Chondrocyte (in vitro differentiated cells): ENCODE results near the gene C19orf12. TPM values are rescaled to one million over a fixed set of nuclear protein-coding genes. Genes with fewer than 3 reads are reported as not detected.

Source experiments
- DNase-seq: peaks from one replicate; pipeline ENCODE4 v3.0.0; 2021; ENCODE audit warnings: mixed read lengths, low spot score
- H3K27ac Mint-ChIP-seq: one replicate; pipeline ENCODE4 v1.8.0; 2021; ENCODE audit warnings: mild to moderate bottlenecking, moderate library complexity, mixed read lengths; ENCODE audit not compliant: unreplicated experiment
- H3K27me3 Mint-ChIP-seq: 2 replicates; pipeline ENCODE4 v1.8.0; 2021; ENCODE audit warnings: low read depth, mixed read lengths
- H3K36me3 Mint-ChIP-seq: 2 replicates; pipeline ENCODE4 v1.8.0; 2021; ENCODE audit warnings: low read depth, mixed read lengths
- H3K4me1 Mint-ChIP-seq: 2 replicates; pipeline ENCODE4 v1.8.0; 2021; ENCODE audit warnings: low read depth, mild to moderate bottlenecking, mixed read lengths
- H3K4me3 Mint-ChIP-seq: one replicate; pipeline ENCODE4 v1.8.0; 2021; ENCODE audit warnings: mild to moderate bottlenecking, moderate library complexity, mixed read lengths; ENCODE audit not compliant: unreplicated experiment
- H3K9me3 Mint-ChIP-seq: 2 replicates; pipeline ENCODE4 v1.8.0; 2021; ENCODE audit warnings: low read depth, mixed read lengths
- total RNA-seq: library from RNA; stranded (reverse); gene quantifications from 3 replicates; pipeline ENCODE4 v1.2.1, GENCODE V29; 2021
- TF ChIP-seq, protein P1 (sequence below): fragments of 200-600 bp; sonication (generic); IDR thresholded peaks from 2 replicates; pipeline ENCODE4 v1.5.0; 2021; ENCODE audit warnings: antibody characterized with exemption, mild to moderate bottlenecking, moderate library complexity

C19orf12 gene
- total RNA-seq, 1 donor from 2014 or later: 46.4 TPM

DNA sequence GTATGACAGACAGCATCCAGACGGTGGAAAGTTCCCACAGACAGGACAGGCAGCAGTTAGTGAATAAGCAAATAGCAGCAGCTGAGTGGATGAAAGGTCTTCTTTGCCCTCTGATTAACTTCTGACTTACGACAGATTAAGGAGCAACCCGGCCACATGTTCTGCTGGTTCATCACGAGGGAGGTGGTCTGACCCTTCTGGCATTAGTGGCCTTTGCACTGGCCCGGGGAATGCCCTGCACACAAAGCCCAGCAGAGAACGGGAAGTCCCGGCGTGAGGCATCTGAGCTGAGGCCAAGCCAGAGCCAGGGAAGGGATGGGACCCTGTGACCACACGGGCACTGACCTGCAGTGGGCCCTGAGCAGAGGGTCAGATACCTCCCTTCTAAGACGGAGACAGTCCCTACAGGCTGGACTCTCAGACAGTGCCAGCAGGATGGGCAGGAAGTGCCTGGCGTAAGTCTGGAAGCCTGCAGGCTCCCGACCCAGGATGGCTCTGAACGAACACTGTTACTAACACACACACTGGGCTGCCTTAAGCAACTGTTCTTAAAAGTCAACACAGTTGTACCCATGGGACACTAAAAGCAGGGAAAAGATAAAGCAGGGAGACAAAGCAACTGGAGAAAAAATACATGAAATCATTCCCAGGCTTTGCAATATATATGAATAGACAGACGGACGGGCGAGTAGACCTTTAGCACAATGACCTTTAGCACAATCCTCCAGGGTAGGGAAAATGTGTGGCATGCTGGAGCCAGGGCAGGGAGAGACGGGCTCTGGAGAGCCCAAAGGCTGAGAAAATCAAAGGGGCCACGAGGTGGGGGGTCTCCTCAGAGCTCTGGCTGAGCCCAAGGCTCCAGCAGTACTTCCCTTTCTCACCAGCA lies 6.3 kb downstream of the C19orf12 start:
- Mint-ChIP-seq H3K4me1 (peaks cover 42% of the 10 kb centered on the region), H3K9me3 (no peaks in the 10 kb centered on the region), H3K36me3 (peaks cover 6% of the 10 kb centered on the region), H3K27me3 (no peaks in the 10 kb centered on the region), H3K4me3 (no peak overlapping the region), H3K27ac (peak overlapping the region; percentile 82)
- no peak for DNase-seq
- TF ChIP-seq, protein P1, sequence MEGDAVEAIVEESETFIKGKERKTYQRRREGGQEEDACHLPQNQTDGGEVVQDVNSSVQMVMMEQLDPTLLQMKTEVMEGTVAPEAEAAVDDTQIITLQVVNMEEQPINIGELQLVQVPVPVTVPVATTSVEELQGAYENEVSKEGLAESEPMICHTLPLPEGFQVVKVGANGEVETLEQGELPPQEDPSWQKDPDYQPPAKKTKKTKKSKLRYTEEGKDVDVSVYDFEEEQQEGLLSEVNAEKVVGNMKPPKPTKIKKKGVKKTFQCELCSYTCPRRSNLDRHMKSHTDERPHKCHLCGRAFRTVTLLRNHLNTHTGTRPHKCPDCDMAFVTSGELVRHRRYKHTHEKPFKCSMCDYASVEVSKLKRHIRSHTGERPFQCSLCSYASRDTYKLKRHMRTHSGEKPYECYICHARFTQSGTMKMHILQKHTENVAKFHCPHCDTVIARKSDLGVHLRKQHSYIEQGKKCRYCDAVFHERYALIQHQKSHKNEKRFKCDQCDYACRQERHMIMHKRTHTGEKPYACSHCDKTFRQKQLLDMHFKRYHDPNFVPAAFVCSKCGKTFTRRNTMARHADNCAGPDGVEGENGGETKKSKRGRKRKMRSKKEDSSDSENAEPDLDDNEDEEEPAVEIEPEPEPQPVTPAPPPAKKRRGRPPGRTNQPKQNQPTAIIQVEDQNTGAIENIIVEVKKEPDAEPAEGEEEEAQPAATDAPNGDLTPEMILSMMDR: no peak

DNA sequence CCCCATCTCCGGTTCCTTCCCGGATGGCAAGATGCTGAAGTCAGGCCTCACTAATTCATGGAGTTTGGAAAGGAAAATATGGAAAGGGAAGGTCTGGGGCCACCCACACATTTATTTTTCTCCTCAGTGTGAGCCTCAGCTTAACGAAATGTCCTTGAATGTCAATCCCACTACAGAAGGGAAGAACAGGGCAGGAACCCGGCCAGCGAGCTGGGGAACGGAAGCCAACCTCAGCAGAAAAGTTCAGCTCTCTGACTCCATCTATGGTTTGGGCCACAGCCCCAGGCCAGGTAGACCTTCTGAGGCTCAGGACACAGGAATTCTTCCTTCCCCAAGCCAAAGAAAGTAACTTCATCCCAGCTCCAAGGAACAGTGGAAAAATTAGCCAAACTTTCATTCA lies 8.4 kb downstream of the C19orf12 start:
- peaks cover 27% of the 10 kb centered on the region for H3K4me1 Mint-ChIP-seq
- H3K36me3 Mint-ChIP-seq: peaks cover 7% of the 10 kb centered on the region
- no peak overlapping the region for H3K4me3 Mint-ChIP-seq
- peak; percentile 36 for DNase-seq
- TF ChIP-seq, protein P1: no peak
- no peaks in the 10 kb centered on the region for H3K27me3 Mint-ChIP-seq
- H3K9me3 Mint-ChIP-seq: no peaks in the 10 kb centered on the region
- no peak overlapping the region for H3K27ac Mint-ChIP-seq

DNA sequence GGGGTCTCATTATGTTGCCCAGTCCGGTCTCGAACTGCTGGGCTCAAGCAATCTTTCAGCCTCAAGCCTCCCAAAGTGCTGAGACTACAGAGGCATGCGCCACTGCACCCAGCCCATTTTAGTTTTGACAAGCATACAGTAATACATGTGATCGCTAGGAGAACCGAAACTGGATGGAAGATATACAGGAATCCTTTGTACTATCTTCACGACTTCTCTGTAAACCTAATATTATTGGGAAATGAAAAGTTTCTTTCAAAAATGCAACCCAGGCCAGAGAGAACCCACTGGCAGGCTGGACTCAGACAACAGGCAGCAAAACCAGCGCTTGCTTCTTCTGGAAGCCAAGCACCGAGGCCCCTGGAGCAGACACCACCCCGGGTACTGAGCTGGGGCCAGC lies 9.4 kb downstream of the C19orf12 start:
- Mint-ChIP-seq H3K4me1 (peaks cover 23% of the 10 kb centered on the region), H3K27ac (no peak overlapping the region), H3K9me3 (no peaks in the 10 kb centered on the region), H3K27me3 (no peaks in the 10 kb centered on the region), H3K36me3 (peaks cover 7% of the 10 kb centered on the region), H3K4me3 (no peak overlapping the region)
- TF ChIP-seq, protein P1: no peak
- DNase-seq: peak; percentile 64

DNA sequence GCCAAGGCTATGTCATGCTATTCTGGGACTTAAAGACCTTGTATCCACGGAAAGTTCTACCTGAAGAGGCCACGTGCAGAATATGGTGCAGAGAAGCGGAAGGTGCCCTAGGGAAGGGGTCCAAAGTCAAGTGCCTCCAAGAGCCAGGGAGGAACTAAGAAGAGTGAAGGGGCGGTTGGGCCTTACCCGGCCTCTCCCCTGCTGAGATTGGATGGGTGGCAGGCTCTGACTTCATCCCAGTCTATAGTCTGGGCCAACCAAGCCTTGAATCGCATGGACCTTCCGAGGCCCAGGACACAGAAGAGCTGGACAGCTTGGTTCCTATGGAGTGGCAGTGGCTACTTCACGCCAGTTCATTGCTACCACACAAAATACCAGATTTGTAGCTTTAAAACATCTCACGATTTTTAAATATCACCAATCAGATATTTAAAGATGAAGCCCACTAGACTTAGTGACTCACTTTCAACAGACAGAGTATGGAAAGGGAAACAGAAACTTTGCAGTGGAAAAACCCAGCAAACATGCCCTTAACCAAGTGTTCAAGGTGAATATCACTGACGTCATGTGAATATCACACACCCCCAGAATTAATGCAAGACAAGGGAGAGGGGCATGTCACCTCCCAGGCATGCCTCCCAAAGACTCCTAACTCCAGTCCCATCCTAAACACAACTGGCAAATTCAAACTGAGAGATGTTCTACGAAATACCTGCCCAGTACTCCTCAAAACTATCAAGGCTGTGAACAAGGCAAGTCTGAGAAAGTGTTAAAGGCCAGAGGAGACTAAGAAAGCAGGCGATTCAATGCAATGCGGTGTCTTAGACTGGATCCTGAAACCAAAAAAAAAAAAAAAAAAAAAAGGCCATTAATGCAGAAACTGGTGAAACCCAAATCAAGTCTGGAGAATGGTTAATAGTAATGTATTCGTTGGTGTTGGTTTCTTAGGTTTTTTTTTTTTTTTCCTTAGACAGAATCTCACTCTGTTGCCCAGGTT lies 10.2 kb downstream of the C19orf12 start:
- Mint-ChIP-seq H3K27ac (no peak overlapping the region), H3K4me1 (peaks cover 14% of the 10 kb centered on the region), H3K27me3 (no peaks in the 10 kb centered on the region), H3K9me3 (no peaks in the 10 kb centered on the region), H3K36me3 (peaks cover 7% of the 10 kb centered on the region), H3K4me3 (no peak overlapping the region)
- TF ChIP-seq, protein P1: no peak
- DNase-seq: peak; percentile 30

DNA sequence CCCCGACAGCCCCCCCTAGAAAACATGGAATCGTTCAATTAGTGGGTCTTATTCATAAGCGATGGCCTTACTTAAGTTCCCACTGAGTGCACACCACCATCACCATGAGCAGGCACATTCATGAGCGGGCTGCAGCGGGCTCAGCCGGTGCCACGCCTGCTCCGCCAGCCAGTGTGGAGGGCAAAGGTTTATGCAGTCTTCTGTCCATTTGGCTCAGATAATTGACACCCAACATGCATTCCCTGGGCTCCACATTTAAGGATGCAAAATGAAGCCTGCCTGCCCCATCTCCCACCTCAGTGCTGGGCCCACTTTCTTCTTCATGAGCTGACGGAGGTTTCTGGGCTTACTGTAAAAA lies 12.1 kb downstream of the C19orf12 start:
- no peak overlapping the region for H3K4me3 Mint-ChIP-seq
- no peaks in the 10 kb centered on the region for H3K9me3 Mint-ChIP-seq
- TF ChIP-seq, protein P1: no peak

More for the DNA sequence above, 12.1 kb downstream of the C19orf12 start:
- no peaks in the 10 kb centered on the region for H3K4me1 Mint-ChIP-seq
- no peaks in the 10 kb centered on the region for H3K27me3 Mint-ChIP-seq
- H3K27ac Mint-ChIP-seq: peak overlapping the region; percentile 32
- peaks cover 7% of the 10 kb centered on the region for H3K36me3 Mint-ChIP-seq
- DNase-seq: peak; percentile 34
